ENCODE results near the gene DPEP1.

GRCh38 chr16:89575247-89576152, 37.9 kb upstream of the DPEP1 start, which contains the start of gene CPNE7:
- TF ChIP-seq REST (IDR thresholded peaks at IDR 0.05; ENCODE audit: unreplicated experiment) = no peak
- no peak for TF ChIP-seq CTCF (conservative IDR thresholded peaks at IDR 0.05; ENCODE audit: low read depth in 2 of 2)
- peak; percentile 63 for TF ChIP-seq EZH2 (IDR thresholded peaks at IDR 0.05; ENCODE audit: low read depth, unreplicated experiment)
- TF ChIP-seq POLR2AphosphoS5 (IDR thresholded peaks at IDR 0.05; ENCODE audit: low read depth) = no peak
- TF ChIP-seq EZH2phosphoT487 (IDR thresholded peaks at IDR 0.05; ENCODE audit: unreplicated experiment) = no peak
- TF ChIP-seq ZNF114 (CRISPR knock-in tag; IDR thresholded peaks at IDR 0.05) = no peak
- no peak for TF ChIP-seq CREB1 (CRISPR knock-in tag; IDR thresholded peaks at IDR 0.05; ENCODE audit: low read depth)

Measured in GM23338 (cell line).